ENCODE data around the gene THAP12. TPM values are rescaled to one million over a fixed set of nuclear protein-coding genes. Genes with fewer than 3 reads are reported as not detected.
A peak's percentile ranks its signal among the peaks of the same experiment; 100 is the strongest.

The THAP12 gene
- total and polyA plus RNA-seq, 4 donors: 5.6 to 21.9 (median 13.7) TPM

GRCh38 chr11:76371170-76371569 lies 9.8 kb downstream of the THAP12 start:
- H3K27ac ChIP-seq (ENCODE audit: low read depth in 1 of 2, low read length in 2 of 2): no peak overlapping the region
- peaks cover 0 to 4% (median 1%) of the 10 kb centered on the region in 4 donors for H3K4me1 ChIP-seq (ENCODE audit: control insufficient read depth in 4 of 4, insufficient read depth in 4 of 4, low read length in 3 of 4)
- no peaks in the 10 kb centered on the region for H3K27me3 ChIP-seq (ENCODE audit: control insufficient read depth in 4 of 4, insufficient read depth in 4 of 4, low read length in 3 of 4)

GRCh38 chr11:76369406-76369805 lies 11.5 kb downstream of the THAP12 start:
- no peak for DNase-seq (ENCODE audit: low spot score)
- TF ChIP-seq TAF1 (conservative IDR thresholded peaks at IDR 0.05) (no peak), YY1 (IDR thresholded peaks at IDR 0.05) (no peak), JUND (IDR thresholded peaks at IDR 0.05) (no peak), NR2F2 (IDR thresholded peaks at IDR 0.05) (no peak), SP1 (IDR thresholded peaks at IDR 0.05) (no peak), HNF4A (conservative IDR thresholded peaks at IDR 0.05) (no peak), REST (IDR thresholded peaks at IDR 0.05) (no peak)
- TF ChIP-seq, protein P1, sequence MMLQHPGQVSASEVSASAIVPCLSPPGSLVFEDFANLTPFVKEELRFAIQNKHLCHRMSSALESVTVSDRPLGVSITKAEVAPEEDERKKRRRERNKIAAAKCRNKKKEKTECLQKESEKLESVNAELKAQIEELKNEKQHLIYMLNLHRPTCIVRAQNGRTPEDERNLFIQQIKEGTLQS (IDR thresholded peaks at IDR 0.05): no peak
- Histone ChIP-seq H3K9ac (ENCODE audit: low read depth in 1 of 2, low read length in 2 of 2) (peak overlapping the region in 1 of 2 donors; percentile 16), H3K9me3 (ENCODE audit: control insufficient read depth in 4 of 4, low read length in 3 of 4) (no peaks in the 10 kb centered on the region), H3K36me3 (ENCODE audit: control insufficient read depth in 4 of 4, insufficient read depth in 3 of 4, low read depth in 1 of 4, low read length in 3 of 4) (peaks cover 0 to 1% (median 0%) of the 10 kb centered on the region in 4 donors), H3K27ac (ENCODE audit: low read depth in 1 of 2, low read length in 2 of 2) (no peak overlapping the region), H3K4me3 (ENCODE audit: low read depth in 1 of 3, low read length in 3 of 3) (no peak overlapping the region), H3K27me3 (ENCODE audit: control insufficient read depth in 4 of 4, insufficient read depth in 4 of 4, low read length in 3 of 4) (no peaks in the 10 kb centered on the region), H3K4me1 (ENCODE audit: control insufficient read depth in 4 of 4, insufficient read depth in 4 of 4, low read length in 3 of 4) (peaks cover 0 to 4% (median 1%) of the 10 kb centered on the region in 4 donors)
- WGBS: 86% methylated on average over 6 of the region's 6 CpGs

More at GRCh38 chr11:76371170-76371569, 9.8 kb downstream of the THAP12 start:
- Histone ChIP-seq H3K9ac (ENCODE audit: low read depth in 1 of 2, low read length in 2 of 2) (no peak overlapping the region), H3K9me3 (ENCODE audit: control insufficient read depth in 4 of 4, low read length in 3 of 4) (no peaks in the 10 kb centered on the region), H3K36me3 (ENCODE audit: control insufficient read depth in 4 of 4, insufficient read depth in 3 of 4, low read depth in 1 of 4, low read length in 3 of 4) (no peaks in the 10 kb centered on the region), H3K4me3 (ENCODE audit: low read depth in 1 of 3, low read length in 3 of 3) (no peak overlapping the region)
- no peak for DNase-seq (ENCODE audit: low spot score)
- TF ChIP-seq SP1 (IDR thresholded peaks at IDR 0.05): no peak
- TF ChIP-seq, protein P2, sequence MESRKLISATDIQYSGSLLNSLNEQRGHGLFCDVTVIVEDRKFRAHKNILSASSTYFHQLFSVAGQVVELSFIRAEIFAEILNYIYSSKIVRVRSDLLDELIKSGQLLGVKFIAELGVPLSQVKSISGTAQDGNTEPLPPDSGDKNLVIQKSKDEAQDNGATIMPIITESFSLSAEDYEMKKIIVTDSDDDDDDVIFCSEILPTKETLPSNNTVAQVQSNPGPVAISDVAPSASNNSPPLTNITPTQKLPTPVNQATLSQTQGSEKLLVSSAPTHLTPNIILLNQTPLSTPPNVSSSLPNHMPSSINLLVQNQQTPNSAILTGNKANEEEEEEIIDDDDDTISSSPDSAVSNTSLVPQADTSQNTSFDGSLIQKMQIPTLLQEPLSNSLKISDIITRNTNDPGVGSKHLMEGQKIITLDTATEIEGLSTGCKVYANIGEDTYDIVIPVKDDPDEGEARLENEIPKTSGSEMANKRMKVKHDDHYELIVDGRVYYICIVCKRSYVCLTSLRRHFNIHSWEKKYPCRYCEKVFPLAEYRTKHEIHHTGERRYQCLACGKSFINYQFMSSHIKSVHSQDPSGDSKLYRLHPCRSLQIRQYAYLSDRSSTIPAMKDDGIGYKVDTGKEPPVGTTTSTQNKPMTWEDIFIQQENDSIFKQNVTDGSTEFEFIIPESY (IDR thresholded peaks at IDR 0.05): no peak
- no peak for TF ChIP-seq EGR1 (IDR thresholded peaks at IDR 0.05; ENCODE audit: low read depth in 2 of 2)
- TF ChIP-seq FOXA1 (IDR thresholded peaks at IDR 0.05): no peak
- TF ChIP-seq, protein P3, sequence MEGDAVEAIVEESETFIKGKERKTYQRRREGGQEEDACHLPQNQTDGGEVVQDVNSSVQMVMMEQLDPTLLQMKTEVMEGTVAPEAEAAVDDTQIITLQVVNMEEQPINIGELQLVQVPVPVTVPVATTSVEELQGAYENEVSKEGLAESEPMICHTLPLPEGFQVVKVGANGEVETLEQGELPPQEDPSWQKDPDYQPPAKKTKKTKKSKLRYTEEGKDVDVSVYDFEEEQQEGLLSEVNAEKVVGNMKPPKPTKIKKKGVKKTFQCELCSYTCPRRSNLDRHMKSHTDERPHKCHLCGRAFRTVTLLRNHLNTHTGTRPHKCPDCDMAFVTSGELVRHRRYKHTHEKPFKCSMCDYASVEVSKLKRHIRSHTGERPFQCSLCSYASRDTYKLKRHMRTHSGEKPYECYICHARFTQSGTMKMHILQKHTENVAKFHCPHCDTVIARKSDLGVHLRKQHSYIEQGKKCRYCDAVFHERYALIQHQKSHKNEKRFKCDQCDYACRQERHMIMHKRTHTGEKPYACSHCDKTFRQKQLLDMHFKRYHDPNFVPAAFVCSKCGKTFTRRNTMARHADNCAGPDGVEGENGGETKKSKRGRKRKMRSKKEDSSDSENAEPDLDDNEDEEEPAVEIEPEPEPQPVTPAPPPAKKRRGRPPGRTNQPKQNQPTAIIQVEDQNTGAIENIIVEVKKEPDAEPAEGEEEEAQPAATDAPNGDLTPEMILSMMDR (IDR thresholded peaks at IDR 0.05; ENCODE audit: low read depth, low read length, missing input control): no peak
- no peak for TF ChIP-seq FOXA2 (IDR thresholded peaks at IDR 0.05)
- TF ChIP-seq GABPA (IDR thresholded peaks at IDR 0.05 in 1 of 2, conservative IDR thresholded peaks at IDR 0.05 in 1 of 2): no peak
- no peak for TF ChIP-seq TAF1 (conservative IDR thresholded peaks at IDR 0.05)
- TF ChIP-seq NR2F2 (IDR thresholded peaks at IDR 0.05): no peak
- no peak for TF ChIP-seq HNF4G (IDR thresholded peaks at IDR 0.05)
- no peak for TF ChIP-seq JUND (IDR thresholded peaks at IDR 0.05)
- 60% methylated on average over 3 of the region's 3 CpGs for WGBS

All from liver (tissue), 9 donors.